T-helper 1 cell treated with Interleukin-12 subunit alpha and Interleukin-12 subunit beta and Interleukin-4 antibody, amounts not matched to agents 30 μg/mL and 1 μg/mL, for 36 hours (primary cell): ENCODE data around the gene ADRM1.

Experiments
- H3K27ac Mint-ChIP-seq: one replicate; pipeline ENCODE4 v1.8.0; 2021; ENCODE audit warnings: mild to moderate bottlenecking, mixed read lengths
- H3K27me3 Mint-ChIP-seq: one replicate; pipeline ENCODE4 v1.8.0; 2021; ENCODE audit warnings: low read depth, mixed read lengths
- H3K36me3 Mint-ChIP-seq: one replicate; pipeline ENCODE4 v1.8.0; 2021; ENCODE audit warnings: low read depth, mixed read lengths
- H3K4me1 Mint-ChIP-seq: one replicate; pipeline ENCODE4 v1.8.0; 2021; ENCODE audit warnings: low read depth, mixed read lengths
- H3K4me3 Mint-ChIP-seq: one replicate; pipeline ENCODE4 v1.8.0; 2021; ENCODE audit warnings: mild to moderate bottlenecking, moderate library complexity, mixed read lengths
- H3K9me3 Mint-ChIP-seq: one replicate; pipeline ENCODE4 v1.8.0; 2021; ENCODE audit warnings: mixed read lengths

ADRM1 gene

DNA sequence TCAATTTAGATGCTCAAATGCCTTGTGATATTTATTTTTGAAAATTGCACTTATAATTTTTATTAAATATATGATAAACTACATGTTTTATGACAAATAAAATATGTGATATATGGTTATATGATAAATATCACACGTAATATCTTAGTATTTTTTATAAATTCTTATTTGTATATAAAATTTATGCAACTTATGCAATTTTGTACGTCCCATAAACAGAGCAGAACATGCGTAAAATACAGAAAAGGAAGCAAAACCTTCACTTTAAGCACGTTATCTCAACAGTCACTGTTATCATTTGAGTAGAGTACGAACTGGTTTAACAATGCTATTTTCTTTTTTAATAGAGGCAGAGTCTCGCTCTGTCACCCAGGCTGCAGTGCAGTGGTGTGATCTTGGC lies 15.7 kb upstream of the ADRM1 start:
- no peak overlapping the region for H3K4me3 Mint-ChIP-seq
- no peak overlapping the region for H3K27ac Mint-ChIP-seq
- H3K36me3 Mint-ChIP-seq = peaks cover 16% of the 10 kb centered on the region
- peaks cover under 1% of the 10 kb centered on the region for H3K4me1 Mint-ChIP-seq
- no peaks in the 10 kb centered on the region for H3K27me3 Mint-ChIP-seq
- H3K9me3 Mint-ChIP-seq = no peaks in the 10 kb centered on the region

DNA sequence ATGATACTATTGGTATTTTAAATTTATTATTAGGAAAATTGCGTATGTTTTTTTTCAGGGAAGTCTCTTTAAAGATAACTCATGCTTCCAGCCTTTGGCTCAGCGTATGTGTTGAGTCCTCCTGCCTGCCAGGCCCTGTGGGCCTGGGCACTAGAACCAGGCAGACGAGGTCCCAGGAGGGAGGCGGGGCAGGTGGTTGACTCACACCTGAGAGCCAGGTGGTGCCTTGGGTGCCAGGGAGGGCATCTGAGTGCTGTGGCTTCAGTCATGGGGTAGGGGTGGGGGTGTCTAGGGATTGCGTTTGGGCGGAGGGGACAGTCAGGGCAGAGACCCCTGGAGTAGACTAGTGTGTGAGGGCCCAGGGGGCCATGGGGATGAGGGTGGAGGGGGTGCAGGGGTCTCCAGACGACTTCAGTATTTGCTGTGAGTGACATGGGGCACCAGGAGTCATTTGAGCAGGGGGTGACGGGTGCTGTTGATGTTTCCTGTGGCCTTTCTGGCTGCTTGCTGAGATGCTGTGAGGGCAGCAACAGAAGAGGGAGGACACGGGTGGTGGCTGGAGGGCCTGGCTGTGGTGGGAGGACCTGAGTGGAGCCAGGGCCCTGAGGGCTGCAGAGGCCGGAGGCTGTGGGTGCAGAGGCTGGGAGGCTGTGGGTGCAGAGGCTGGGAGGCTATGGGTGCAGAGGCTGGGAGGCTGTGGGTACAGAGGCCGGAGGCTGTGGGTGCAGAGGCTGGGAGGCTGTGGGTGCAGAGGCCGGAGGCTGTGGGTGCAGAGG lies 14.8 kb upstream of the ADRM1 start:
- Mint-ChIP-seq H3K36me3 (peaks cover 17% of the 10 kb centered on the region), H3K9me3 (no peaks in the 10 kb centered on the region), H3K27ac (no peak overlapping the region), H3K27me3 (no peaks in the 10 kb centered on the region), H3K4me3 (no peak overlapping the region), H3K4me1 (peaks cover 2% of the 10 kb centered on the region)

DNA sequence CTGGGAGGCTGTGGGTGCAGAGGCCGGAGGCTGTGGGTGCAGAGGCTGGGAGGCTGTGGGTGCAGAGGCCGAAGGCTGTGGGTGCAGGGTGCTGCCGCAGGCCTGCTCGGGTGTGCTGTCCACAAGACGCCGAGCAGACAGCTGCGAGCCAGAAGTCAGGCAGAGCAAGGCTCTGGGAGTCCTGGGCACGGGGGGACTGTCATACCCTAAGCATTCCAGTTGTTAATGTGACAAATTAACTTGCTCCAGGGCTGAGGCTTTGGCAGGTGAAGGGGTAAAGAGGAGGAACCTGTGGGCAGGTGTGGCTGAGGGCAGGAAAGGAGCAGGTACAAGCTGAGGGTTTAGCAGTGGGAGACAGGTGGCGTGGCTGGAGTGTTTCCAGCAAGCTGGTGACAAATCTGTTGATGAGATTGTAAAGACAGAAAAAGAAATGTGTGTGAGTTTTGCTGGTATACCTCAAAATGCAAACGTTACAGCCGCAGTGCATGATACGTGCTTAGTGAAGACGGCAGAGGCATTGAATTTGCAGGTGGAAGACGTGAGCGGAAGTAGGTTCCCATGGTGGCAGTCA lies 14.2 kb upstream of the ADRM1 start:
- no peaks in the 10 kb centered on the region for H3K27me3 Mint-ChIP-seq
- no peak overlapping the region for H3K27ac Mint-ChIP-seq
- H3K4me1 Mint-ChIP-seq = peaks cover 2% of the 10 kb centered on the region
- H3K4me3 Mint-ChIP-seq = no peak overlapping the region
- H3K9me3 Mint-ChIP-seq = no peaks in the 10 kb centered on the region
- peaks cover 17% of the 10 kb centered on the region for H3K36me3 Mint-ChIP-seq

DNA sequence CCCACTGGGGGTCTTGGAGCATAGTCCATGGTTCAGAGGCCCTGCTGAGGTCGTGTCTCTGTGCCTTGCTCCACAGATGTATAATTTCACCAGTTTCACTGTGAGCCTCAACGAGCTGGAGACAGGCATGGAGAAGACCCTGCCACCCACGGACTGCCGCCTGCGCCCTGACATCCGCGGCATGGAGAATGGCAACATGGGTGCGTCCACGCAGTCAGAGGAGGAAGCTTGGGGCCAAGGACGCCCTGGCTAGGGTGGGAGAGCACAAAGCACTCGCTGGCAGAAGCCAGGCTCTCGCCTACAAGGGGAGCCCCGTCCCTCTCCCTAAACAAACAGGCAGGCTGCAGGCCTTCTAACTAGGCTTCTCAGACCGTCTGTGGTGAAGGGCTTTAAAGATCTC lies 13.7 kb upstream of the ADRM1 start:
- peaks cover 18% of the 10 kb centered on the region for H3K36me3 Mint-ChIP-seq
- H3K27ac Mint-ChIP-seq = no peak overlapping the region
- no peaks in the 10 kb centered on the region for H3K9me3 Mint-ChIP-seq
- H3K4me3 Mint-ChIP-seq = no peak overlapping the region
- H3K4me1 Mint-ChIP-seq = peaks cover 2% of the 10 kb centered on the region
- H3K27me3 Mint-ChIP-seq = no peaks in the 10 kb centered on the region

DNA sequence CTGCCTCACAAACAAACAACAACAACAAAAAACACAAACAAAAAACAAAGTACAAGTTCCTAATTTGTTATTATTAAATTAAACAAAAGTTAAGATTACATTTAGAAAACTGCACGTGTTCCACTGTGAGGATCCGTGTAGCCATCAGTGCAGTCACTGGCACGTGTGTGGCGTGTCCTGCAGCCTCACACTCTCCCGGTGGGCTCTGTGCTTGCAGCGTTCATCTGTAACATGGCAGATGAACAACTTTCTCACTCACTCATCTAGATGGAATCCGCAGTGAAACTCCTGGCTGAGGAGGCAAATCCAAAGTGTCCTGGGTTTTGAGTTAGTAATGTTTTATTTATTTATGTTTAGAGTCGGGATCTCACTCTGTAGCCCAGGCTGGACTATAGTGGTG lies 12.9 kb upstream of the ADRM1 start:
- H3K36me3 Mint-ChIP-seq = peaks cover 15% of the 10 kb centered on the region
- H3K27me3 Mint-ChIP-seq = no peaks in the 10 kb centered on the region
- no peak overlapping the region for H3K27ac Mint-ChIP-seq

DNA sequence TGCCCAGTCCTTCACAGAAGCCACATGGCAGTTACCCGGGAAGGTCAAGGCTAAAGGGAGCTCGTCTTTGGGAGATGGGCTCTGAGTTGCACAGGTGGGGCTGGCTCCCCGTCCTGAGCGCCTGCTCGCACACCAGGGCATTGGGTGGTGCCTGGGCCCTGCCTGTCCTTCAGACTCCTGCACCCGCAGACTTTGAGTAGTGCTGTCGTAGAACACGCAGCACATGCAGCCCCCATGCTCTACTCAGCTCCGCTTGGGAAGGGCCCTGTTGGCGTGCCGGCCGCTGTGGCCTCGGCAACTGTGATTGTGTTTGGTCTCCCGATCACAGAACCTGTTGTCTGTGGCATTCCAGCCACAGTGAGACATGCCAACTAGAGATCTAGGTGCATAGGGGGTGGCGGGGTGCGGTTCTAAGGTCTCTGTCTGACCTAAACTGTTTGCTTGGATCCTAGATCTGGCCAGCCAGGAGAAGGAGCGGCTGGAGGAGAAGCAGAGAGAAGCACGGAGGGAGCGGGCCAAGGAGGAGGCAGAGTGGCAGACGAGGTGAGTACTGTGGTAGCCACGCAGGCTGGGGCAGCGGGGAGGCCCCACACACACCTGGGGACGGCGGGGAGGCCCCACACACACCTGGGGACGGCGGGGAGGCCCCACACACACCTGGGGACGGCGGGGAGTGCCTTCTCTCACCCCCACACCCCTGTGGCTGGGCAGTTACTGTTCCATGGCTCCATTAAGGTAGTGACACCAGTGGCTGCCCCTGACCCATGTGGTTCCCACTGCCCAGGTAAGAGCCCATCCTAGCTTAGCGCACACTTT lies 11.3 kb upstream of the ADRM1 start:
- Mint-ChIP-seq H3K9me3 (no peaks in the 10 kb centered on the region), H3K4me3 (no peak overlapping the region), H3K27me3 (no peaks in the 10 kb centered on the region), H3K36me3 (peaks cover 16% of the 10 kb centered on the region), H3K27ac (no peak overlapping the region), H3K4me1 (peaks cover 2% of the 10 kb centered on the region)

More for the DNA sequence above, 12.9 kb upstream of the ADRM1 start:
- H3K4me3 Mint-ChIP-seq = no peak overlapping the region
- H3K9me3 Mint-ChIP-seq = no peaks in the 10 kb centered on the region
- peaks cover 2% of the 10 kb centered on the region for H3K4me1 Mint-ChIP-seq

DNA sequence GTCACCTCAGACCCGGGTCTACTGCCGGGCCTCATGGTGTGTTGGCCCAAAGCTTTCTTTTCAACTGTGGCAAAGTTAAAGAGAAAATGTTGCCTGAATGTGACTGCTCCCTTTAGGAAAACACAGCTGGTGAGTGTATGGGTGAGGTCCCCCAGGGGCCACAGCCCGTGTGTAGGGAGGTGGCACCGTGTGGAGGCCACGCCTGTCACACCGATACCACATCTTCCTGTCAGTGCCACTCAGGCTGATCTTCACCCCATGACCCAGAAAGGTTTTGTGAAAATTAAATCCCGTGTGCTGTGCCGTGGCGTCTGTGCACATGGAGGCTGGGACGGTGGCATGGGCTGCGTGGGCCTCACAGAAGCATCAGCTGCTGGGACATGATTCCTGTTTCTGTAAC lies 10.7 kb upstream of the ADRM1 start:
- peaks cover 2% of the 10 kb centered on the region for H3K4me1 Mint-ChIP-seq
- H3K27me3 Mint-ChIP-seq = no peaks in the 10 kb centered on the region
- H3K9me3 Mint-ChIP-seq = no peaks in the 10 kb centered on the region
- no peak overlapping the region for H3K4me3 Mint-ChIP-seq
- H3K27ac Mint-ChIP-seq = no peak overlapping the region
- peaks cover 16% of the 10 kb centered on the region for H3K36me3 Mint-ChIP-seq

DNA sequence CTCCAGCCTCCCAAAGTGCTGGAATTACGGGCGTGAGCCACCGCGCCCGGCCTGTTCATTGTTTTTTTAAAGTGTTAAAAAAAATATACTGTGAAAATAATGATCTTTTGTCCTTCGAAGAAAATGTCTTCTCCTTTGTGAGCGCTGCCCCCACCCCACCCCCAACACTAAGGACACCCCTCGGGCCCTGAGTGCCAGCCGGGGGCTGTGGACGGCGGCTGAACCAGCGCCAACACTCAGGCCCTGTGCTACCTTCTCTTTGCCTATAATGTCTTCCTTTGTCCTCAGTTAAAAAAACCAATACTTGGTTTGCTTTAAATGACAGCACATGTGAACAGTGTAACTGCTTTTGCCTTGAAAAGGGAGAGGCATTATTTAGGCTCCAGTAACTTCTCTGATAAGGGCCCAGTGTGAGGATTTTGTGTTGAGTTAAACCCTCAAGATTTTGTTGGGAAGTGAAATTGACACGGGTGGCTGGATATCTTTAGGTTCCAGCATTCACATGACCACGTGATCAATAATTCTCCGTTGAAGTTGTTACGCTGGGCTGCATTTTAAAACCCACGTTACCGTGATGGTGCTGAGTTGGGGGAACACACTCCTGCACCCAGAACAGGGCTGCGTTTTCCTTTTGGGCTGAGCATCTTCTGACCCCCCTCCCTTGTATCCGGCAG lies 9.5 kb upstream of the ADRM1 start:
- peaks cover 16% of the 10 kb centered on the region for H3K36me3 Mint-ChIP-seq
- no peaks in the 10 kb centered on the region for H3K9me3 Mint-ChIP-seq
- H3K27ac Mint-ChIP-seq = no peak overlapping the region
- H3K27me3 Mint-ChIP-seq = no peaks in the 10 kb centered on the region
- H3K4me3 Mint-ChIP-seq = no peak overlapping the region
- H3K4me1 Mint-ChIP-seq = peaks cover 2% of the 10 kb centered on the region

DNA sequence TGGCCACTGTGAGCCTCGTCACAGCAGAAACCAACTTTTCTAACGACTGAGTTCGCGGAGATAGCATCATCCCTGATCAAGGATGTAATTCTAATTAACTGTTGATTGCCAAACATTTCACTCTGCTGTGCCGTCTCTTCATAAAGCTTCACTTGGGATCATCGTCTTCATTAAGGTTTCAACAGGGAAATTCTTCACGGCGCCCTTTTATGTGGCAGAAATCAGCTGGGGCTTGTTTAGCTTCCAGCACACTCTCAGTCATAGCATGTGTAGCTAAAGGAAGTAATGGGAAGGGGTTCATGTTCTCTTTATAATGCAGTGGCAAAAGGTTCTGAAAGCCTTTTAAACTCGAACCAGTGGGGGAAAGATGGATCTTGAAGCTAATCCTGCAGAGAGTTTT lies 8.9 kb upstream of the ADRM1 start:
- Mint-ChIP-seq H3K4me3 (no peak overlapping the region), H3K27me3 (no peaks in the 10 kb centered on the region), H3K9me3 (no peaks in the 10 kb centered on the region), H3K4me1 (peaks cover 2% of the 10 kb centered on the region), H3K36me3 (peaks cover 16% of the 10 kb centered on the region), H3K27ac (no peak overlapping the region)

DNA sequence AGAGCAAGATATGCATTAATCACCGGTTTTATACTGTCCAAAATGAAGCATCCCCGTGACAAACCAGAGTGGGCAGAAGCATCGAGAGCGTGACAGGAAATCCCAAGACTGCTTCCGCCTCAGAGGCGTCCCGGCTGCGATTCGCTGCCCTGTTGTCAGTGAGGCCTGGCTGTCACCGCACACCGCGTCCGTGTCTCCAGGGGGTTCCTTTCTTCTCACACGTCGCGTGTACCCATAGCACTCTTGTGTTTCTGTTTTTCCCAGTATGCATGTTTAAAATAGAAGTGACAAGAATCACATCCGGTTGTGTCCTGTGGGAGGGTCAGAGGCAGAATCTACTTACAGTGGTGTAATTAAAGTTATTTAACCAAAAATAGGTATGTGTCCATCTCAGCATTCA lies 8.3 kb upstream of the ADRM1 start:
- Mint-ChIP-seq H3K4me1 (peaks cover 2% of the 10 kb centered on the region), H3K36me3 (peaks cover 16% of the 10 kb centered on the region), H3K9me3 (no peaks in the 10 kb centered on the region), H3K27ac (no peak overlapping the region), H3K27me3 (no peaks in the 10 kb centered on the region), H3K4me3 (no peak overlapping the region)

DNA sequence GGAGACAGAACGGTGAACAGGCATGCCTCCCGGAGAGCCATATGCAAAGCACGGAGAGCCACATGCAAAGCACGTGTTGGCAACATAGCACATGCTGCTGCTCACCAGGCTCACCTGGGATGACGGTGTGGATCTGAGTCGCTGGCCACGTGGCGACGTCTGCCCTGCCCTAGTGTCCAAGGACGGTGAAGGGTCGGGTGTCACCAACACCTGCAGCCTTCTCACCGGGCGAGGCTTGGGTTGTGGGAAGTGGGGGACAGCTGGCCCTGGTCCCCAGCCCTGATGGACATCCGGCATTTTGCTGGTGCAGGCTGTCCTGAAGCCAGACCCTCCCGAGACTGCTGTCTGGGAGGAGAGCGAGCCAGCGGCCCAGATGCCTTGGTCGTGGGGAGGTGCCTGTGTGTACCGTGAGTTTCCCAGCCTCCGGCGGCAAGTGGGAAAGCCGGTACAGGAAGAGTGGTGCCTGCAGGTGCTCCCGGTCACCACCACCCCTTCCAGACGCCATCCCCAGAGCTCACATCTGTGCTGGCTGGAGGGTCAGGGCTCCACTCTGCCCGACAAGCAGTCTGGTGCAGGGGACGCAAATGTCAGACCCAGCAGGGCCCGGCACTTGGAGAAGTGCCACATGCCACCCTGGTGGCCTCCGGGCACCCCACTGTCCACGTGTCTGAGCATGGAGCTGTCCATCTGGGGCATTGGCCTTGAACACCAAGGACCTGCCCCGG lies 5.9 kb upstream of the ADRM1 start:
- no peaks in the 10 kb centered on the region for H3K27me3 Mint-ChIP-seq
- peaks cover 5% of the 10 kb centered on the region for H3K4me1 Mint-ChIP-seq
- no peak overlapping the region for H3K4me3 Mint-ChIP-seq
- no peak overlapping the region for H3K27ac Mint-ChIP-seq
- peaks cover 14% of the 10 kb centered on the region for H3K36me3 Mint-ChIP-seq
- no peaks in the 10 kb centered on the region for H3K9me3 Mint-ChIP-seq

DNA sequence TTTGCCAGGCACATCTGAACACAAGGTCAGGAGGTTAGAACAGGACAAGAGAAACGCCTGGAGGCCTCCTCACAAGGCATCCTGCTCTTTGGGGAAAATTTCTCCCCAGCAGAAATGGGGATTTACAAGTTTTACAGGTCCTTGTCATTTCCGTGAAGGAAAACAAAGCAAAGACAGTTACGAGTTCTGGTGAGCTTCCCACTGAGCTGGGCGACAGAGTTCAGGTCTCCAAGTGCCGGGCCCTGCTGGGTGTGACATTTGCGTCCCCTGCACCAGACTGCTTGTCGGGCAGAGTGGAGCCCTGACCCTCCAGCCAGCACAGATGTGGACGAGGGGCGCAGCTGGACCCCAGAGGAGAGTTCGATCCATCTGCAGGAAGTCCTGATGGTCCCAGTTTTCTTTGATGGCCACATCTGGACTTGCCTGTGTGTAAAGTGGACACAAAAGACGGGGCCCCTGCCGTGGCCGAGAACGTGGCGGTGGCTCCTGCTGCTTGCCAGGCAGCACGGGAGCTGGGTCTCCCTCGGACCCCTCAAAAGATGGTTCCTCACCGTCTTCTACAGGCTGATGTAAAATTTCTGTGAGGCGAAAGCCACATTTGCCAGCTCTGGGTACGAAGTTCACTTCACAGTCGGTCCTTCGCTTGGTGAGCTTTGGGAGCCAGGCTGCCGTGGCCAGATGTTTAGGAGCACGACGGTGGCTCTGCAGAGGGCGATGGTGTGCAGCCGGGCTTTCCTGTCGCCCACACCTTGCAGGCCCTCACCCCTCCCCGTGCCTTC lies 5.2 kb upstream of the ADRM1 start:
- H3K36me3 Mint-ChIP-seq = peaks cover 13% of the 10 kb centered on the region
- H3K27ac Mint-ChIP-seq = no peak overlapping the region
- no peak overlapping the region for H3K4me3 Mint-ChIP-seq
- H3K4me1 Mint-ChIP-seq = peaks cover 6% of the 10 kb centered on the region
- no peaks in the 10 kb centered on the region for H3K27me3 Mint-ChIP-seq
- no peaks in the 10 kb centered on the region for H3K9me3 Mint-ChIP-seq

DNA sequence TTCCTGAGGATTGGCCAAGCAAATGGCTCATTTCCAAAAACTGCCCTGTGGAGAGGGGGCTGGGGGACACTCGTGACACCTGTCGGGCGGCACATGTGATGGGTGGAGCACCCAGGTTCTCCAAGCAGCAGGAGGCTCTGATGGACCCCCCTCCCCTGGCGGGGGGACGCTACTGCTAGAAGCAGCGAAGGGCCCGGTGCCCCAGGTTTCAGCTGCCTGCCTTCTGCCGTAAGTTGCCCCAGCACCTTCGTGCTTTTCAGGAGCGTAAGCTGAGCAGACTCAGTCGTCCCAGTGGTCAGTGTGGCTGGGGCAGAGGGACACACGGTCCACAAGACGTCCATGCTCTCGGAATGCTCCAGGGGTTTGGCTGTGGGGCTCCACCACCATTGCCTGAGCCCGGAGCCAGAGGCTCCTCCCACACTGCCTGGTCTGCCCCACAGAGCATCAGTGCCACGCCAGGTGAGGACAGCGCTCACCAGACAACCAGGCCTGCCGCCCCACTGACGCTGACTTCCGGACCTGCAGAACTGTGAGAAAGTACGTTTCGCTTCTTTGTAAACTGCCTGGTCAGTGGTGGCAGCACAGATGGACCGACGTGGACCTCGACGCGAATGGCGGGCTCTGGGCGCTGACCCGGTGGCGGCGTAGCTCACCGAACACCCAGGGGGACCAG lies 4.1 kb upstream of the ADRM1 start:
- Mint-ChIP-seq H3K36me3 (peaks cover 9% of the 10 kb centered on the region), H3K4me1 (peaks cover 6% of the 10 kb centered on the region), H3K9me3 (no peaks in the 10 kb centered on the region), H3K27ac (no peak overlapping the region), H3K27me3 (no peaks in the 10 kb centered on the region), H3K4me3 (no peak overlapping the region)
